ENCODE data around the gene ADK.

The ADK gene

DNA sequence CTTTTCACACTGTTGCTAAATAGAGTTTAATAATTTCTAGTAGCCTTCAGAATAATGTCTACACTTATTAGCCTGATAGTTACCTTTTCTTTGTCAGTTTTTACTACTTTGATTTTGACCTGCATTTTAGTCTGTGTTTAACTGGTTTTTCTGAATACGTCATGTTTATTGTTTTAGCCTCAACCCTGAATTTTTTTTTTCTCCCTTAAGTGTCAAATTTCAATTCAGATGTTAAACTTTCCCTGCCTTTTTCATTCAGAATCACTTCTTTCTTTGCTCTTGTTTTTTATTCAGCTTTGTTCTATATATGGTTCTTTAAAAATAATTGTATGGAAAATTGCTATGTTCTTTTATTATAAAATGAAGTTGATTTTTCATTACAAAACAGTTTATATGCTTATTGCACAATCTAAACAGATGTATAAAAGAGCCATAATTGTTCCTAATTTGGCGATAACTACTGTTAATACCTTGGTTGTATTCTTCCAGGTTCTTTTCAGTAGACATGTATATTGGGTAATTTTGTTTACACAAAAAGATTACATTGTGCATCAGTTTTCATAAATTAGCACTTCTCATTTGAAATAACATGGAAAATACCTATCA lies 159.7 kb downstream of the ADK start:
- no peak for DNase-seq (ENCODE audit: low read depth, low spot score)
- CTCF ChIA-PET, result no interaction called here
- POLR2A ChIA-PET, result no interaction called here

DNA sequence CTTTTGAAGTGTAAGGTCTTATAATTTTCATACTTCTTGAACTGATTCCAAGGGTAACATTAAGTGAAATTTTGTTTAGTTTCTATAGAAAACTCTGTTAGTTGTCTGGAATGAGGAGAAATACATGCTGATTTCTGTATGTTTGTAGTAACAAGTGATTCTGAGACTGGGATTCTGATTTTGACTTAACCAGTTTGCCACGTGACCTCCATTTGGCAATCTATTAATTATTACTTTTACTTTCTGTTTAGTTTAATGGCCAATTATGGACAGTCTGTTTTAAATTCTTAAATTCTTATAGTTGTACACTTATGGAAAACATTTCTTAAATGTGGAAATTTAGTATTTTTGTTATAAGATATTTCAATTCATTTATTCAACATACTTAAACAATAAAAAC lies 163.1 kb downstream of the ADK start:
- no peak for DNase-seq (ENCODE audit: low read depth, low spot score)
- TF ChIP-seq, protein P1, sequence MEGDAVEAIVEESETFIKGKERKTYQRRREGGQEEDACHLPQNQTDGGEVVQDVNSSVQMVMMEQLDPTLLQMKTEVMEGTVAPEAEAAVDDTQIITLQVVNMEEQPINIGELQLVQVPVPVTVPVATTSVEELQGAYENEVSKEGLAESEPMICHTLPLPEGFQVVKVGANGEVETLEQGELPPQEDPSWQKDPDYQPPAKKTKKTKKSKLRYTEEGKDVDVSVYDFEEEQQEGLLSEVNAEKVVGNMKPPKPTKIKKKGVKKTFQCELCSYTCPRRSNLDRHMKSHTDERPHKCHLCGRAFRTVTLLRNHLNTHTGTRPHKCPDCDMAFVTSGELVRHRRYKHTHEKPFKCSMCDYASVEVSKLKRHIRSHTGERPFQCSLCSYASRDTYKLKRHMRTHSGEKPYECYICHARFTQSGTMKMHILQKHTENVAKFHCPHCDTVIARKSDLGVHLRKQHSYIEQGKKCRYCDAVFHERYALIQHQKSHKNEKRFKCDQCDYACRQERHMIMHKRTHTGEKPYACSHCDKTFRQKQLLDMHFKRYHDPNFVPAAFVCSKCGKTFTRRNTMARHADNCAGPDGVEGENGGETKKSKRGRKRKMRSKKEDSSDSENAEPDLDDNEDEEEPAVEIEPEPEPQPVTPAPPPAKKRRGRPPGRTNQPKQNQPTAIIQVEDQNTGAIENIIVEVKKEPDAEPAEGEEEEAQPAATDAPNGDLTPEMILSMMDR (IDR thresholded peaks at IDR 0.05; ENCODE audit: insufficient read depth, low read length, missing control alignments), result no peak
- ChIA-PET POLR2A (no interaction called here), CTCF (no interaction called here)
- H3K4me3 ChIP-seq (ENCODE audit: low read depth, low read length), result no peak overlapping the region

More for the DNA sequence above, 159.7 kb downstream of the ADK start:
- TF ChIP-seq, protein P1 (IDR thresholded peaks at IDR 0.05; ENCODE audit: insufficient read depth, low read length, missing control alignments), result no peak
- H3K4me3 ChIP-seq (ENCODE audit: low read depth, low read length), result no peak overlapping the region

DNA sequence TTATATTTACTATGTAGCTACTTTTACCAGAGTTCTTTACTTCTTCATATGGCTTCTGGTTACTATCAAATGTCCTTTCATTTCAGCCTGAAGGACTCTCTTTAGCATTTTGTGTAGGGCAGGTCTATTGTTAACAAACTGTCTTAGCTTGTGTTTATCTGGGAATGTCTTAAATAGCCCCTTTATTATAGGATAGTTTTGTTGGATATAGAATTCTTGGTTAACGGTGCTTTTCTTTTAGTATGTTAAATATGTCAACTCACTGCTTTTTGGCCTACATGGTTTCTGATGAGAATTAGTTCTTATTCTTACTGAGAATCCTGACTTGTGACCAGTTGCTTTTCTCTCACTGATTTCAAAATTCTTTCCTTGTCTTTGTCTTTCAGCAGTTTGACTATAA lies 169.0 kb downstream of the ADK start:
- TF ChIP-seq, protein P1 (IDR thresholded peaks at IDR 0.05; ENCODE audit: insufficient read depth, low read length, missing control alignments), result no peak
- DNase-seq (ENCODE audit: low read depth, low spot score), result no peak
- no peak overlapping the region for H3K4me3 ChIP-seq (ENCODE audit: low read depth, low read length)
- CTCF ChIA-PET, result no interaction called here
- POLR2A ChIA-PET, result no interaction called here

DNA sequence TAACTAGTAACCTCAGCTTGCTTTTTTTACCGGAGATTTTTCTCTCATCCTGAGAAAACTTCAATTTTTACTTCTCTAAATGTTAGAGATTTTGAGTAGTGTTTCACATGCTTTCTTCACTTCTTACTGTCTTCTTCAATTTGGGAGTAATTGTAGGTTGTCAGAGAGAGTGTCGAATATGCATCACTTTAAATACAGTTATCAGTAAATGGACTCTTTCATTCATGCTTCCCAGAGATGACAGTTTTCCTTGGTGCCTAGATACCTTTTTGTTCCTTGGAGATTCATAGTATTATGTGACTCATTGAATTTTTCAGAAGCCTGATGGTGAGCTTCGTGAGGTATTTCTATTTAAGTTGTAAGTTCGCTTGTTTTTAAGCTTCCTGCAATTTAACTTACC lies 169.7 kb downstream of the ADK start:
- ChIA-PET CTCF (no interaction called here), POLR2A (no interaction called here)
- TF ChIP-seq, protein P1 (IDR thresholded peaks at IDR 0.05; ENCODE audit: insufficient read depth, low read length, missing control alignments), result no peak
- no peak overlapping the region for H3K4me3 ChIP-seq (ENCODE audit: low read depth, low read length)
- no peak for DNase-seq (ENCODE audit: low read depth, low spot score)

DNA sequence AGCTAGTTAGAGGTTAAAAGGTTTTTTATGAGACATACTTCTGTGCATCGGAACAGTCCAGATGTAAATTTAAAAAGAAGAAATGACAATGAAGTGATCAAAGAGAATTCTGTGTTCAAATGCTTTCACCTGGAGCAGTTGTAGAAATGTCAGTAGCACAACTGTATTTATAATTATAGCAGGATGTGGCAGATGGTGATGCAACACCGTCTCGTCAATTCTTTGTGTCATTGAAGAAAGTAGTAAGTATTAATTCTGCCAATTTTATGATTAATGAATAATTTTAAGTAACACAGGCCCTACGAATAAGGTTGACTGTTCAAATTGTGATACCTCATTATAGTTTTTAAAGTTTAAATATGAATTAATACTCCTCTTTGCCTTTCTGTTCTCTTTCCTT lies 171.1 kb downstream of the ADK start:
- H3K4me3 ChIP-seq (ENCODE audit: low read depth, low read length), result no peak overlapping the region
- POLR2A ChIA-PET, result no interaction called here
- CTCF ChIA-PET, result interaction anchor here (0.9 kb wide), 1 partner anchor 16 kb away, joined by 3 read pairs; no protein-coding TSS in a partner anchor
- TF ChIP-seq, protein P1 (IDR thresholded peaks at IDR 0.05; ENCODE audit: insufficient read depth, low read length, missing control alignments), result no peak
- DNase-seq (ENCODE audit: low read depth, low spot score), result no peak

DNA sequence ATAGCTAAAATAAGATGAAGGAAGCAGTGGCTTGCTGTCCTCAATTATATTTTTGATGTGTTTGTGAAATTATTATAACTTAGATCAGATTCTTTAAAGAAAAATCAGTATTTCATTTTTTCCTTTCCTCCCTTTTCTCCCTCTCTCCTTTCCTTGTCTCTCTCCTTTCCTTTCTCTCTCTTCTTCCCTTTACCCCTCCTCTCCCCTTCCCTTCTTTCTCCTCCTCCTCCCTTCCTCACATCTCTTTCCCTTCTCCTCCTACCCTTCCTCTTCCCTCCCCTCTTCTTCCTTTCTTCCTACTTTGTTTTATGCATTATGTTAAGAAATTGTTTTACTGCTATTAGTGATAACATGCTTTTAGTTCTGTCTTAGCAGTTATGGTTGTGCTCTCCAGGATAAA lies 171.5 kb downstream of the ADK start:
- ChIA-PET POLR2A (no interaction called here), CTCF (interaction anchor here (0.7 kb wide), 1 partner anchor 12 kb away, joined by 3 read pairs; no protein-coding TSS in a partner anchor)
- TF ChIP-seq, protein P1 (IDR thresholded peaks at IDR 0.05; ENCODE audit: insufficient read depth, low read length, missing control alignments), result no peak
- DNase-seq (ENCODE audit: low read depth, low spot score), result no peak
- H3K4me3 ChIP-seq (ENCODE audit: low read depth, low read length), result no peak overlapping the region
